NCI-H2227 (cell line): ENCODE data around the gene ZNF584.

Experiments
- DNase-seq: peaks from one replicate; lab custom pipeline; 2025; ENCODE audit not compliant: unreplicated experiment; lab: John Stamatoyannopoulos, UW

The ZNF584 gene

DNA sequence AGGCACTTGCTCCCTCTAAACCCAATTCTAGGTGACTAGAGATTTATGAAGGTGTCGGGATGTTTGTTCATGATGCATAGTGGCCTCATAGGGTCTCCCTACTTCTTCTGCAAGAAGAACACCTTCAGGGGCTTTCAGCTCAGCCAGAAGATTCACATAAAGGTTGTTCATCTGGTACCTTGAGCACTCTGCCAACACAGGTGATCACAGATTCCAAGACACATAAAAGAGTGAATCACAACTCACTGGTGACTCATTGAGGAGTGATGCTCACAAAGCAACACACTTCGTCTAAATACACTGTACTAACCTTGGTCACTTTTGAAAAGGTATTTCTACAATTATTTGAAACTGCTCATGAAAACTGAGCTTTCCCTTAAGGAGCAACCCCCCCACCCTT is 51.6 kb downstream of the ZNF584 start:
- DNase-seq = no peak

DNA sequence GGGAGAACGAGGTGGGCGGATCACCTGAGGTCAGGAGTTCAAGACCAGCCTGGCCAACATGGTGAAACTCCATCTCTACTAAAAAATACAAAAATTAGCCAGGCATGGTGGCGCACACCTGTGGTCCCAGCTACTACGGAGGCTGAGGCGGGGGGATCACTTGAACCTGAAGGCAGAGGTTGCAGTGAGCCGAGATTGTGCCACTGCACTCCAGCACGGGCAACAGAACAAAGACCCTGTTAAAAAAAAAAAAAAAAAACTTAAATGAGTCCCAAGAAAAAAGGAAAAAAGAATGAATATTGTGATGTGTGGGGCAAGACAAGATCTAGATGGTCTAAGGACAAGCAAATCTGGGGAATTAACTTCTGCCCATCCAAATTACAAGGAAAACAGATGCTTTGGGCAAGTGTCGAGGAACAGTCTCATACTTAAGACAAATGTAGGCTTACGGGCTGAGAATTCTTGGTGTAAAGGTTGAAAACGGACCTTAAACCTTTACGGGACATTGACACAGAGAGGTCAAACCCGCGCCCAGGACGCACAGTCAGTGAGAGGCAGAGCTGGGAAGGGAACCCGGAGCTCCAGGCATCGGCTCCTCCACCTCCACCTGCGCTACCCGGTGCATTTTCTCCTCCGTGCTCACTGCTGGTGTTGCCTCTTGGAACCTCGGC is 57.8 kb downstream of the ZNF584 start:
- no peak for DNase-seq

DNA sequence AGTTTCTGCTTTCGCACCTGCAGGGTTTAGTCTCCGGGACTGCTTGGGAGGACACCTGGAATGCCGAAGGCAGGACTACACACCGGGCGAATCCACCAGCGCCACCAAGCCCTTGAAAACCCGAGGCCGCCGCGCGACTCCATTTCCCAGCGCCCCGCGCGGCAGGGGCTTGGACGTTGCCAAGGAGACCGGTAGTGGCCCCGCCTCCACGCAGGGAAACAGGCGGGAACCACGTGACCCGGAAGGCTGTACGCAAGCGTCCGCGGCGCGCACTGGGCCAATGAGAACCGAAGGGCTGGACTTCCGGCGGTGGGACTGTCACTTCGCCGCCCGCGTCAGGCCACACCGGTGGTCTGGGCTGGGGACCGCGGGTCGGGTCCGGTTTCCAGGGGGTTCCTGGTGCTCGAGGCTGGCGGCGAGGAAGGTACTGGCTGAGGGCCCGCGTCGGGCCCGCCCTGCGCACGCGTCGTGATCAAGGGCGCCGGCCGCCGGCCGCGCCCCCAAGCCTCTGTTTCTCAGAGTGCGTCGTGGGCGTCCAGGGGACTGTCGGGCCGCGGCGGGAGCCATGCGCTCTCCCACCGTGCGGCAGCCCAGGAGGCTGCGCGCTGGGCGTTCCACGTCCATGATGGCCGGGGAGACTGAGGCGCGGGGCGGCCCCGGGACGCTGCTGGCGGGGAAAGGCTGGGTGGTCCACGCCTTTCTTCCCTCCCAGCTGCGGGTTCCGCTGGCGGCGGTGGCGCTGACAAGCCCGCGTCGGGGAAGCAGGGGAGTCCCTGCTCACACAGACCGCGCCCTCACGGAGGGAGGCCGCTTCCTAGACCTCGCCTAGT is 58.5 kb downstream of the ZNF584 start, which contains the start of gene ZNF324:
Gene ZNF324 (plus strand): TSS at position 321 of the 830 bp plus-strand sequence. CDS start 2,106 bp downstream, outside the sequence.
- DNase-seq = peak; percentile 100
